GF-D8 (cell line): ENCODE measurements around the gene VSIG2.
"Not testable (repeated sequence)": the region's sequence is repeated elsewhere in the genome, so short reads cannot be mapped to it uniquely, and the experiment has no call there.

Experiments used
- DNase-seq: peaks from one replicate; lab custom pipeline; 2025; lab: John Stamatoyannopoulos, UW

The VSIG2 gene, protein sequence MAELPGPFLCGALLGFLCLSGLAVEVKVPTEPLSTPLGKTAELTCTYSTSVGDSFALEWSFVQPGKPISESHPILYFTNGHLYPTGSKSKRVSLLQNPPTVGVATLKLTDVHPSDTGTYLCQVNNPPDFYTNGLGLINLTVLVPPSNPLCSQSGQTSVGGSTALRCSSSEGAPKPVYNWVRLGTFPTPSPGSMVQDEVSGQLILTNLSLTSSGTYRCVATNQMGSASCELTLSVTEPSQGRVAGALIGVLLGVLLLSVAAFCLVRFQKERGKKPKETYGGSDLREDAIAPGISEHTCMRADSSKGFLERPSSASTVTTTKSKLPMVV

DNA sequence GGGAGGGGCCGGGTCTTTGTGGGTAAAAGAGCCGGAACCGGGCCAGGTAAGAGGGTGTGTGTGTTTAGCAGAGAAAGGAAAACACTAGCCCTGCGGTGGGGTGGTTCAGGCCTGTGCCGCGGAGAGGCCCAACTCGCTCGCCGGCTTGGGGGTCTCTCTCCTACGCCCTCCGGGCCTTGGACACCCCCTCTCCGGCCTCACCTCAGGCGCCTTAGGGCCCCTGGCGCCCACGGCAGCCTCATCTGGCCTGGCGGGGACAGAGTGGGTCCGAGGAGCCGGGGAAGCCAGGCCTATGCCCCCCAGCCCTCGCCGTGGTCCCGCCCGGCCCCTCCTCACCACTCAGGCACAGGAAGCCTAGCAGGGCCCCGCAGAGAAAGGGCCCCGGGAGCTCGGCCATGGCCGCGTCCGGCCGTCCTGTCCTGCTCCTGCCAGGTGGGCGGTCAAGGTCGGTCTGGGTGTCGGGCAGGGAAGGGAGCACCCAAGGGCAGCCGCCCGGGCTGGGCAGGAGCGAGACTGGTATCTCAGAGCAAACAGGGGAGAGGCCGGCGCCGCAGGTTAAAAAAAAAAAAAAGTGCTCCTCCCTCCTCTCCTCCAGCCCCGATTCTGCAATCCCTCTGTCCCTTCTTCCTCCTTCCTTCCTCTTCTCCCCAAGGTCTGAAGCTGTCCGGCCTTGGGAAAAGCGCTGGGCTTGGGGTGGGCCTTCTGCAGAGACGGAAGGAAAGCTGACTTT is at the start of gene VSIG2:
VSIG2 (minus strand) TSS at position 515 of the 730 bp plus-strand sequence; CDS start at position 397, 118 bp downstream.
- DNase-seq = no peak

DNA sequence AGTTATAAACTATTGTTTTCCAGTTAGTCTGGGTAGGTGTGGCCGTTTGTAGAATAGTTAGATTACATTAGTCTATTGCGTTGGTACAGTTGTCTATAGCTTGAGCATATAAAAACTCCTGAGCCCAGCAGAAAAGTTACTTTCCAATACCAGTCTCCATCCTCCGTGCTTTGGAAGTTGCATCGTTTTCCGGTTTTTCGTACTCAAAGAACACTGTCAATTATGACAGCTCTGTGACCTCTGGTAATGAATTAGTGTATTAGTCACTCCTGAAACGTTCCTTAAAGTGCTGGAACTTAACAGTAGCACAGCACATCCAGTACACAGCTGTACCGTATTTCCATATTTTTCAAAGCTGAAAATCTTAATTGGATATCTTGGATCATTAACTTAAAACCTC is 49.0 kb upstream of the VSIG2 start:
- no peak for DNase-seq

GRCh38 chr11:124800226-124800929 is 48.3 kb upstream of the VSIG2 start, which contains the start of gene MSANTD2:
Gene MSANTD2, minus strand, starts transcription at chr11:124800406. Its CDS starts 26 bp downstream, at chr11:124800380.
- peak; percentile 65 for DNase-seq

DNA sequence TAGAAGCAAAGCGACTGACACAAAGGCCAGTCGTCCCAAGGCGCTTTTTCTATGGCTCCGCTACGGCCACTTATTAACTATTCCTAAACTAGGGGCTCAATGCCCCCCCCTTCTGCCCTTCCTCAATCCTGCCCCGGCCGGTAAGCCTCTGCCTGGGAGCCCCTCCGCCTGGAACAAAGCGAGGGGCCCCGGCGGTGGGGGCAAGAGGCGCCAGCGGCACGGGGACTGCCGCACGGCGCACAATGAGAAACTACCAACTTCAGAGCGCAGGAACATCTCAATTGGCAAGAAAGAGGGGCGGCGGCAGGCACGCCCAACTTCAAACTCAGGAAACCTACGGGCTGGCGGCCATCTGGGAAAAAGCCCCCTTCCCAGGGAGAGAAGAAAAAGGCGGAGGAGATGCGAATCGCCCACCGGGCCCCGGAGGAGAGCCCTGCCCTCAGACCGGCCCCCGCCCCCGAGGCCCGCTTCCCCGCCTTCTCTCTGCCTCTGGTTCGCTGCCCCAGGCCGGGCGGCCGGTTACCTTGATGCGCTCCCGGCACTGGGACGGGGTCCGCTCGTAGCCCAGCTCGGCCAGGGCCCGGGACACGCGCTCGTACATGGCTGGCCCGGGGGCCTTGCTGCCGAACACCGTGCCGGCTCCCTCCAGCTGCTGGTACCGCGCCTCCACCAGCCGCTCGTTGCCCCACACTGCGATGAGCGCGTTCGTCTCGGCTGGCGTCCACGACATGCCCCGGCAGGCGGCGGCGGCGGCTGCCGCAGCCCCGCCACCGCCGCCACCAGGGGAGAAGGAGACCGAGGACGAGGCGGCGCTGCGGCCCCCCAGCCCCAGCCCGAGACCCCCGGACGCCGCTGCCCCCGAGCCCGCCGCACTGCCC is 47.5 kb upstream of the VSIG2 start:
- DNase-seq = peak; percentile 58

GRCh38 chr11:124798991-124799347 is 46.9 kb upstream of the VSIG2 start:
- no peak for DNase-seq

- no peak for DNase-seq
Measured at GRCh38 chr11:124796312-124796711, 44.3 kb upstream of the VSIG2 start.

DNA sequence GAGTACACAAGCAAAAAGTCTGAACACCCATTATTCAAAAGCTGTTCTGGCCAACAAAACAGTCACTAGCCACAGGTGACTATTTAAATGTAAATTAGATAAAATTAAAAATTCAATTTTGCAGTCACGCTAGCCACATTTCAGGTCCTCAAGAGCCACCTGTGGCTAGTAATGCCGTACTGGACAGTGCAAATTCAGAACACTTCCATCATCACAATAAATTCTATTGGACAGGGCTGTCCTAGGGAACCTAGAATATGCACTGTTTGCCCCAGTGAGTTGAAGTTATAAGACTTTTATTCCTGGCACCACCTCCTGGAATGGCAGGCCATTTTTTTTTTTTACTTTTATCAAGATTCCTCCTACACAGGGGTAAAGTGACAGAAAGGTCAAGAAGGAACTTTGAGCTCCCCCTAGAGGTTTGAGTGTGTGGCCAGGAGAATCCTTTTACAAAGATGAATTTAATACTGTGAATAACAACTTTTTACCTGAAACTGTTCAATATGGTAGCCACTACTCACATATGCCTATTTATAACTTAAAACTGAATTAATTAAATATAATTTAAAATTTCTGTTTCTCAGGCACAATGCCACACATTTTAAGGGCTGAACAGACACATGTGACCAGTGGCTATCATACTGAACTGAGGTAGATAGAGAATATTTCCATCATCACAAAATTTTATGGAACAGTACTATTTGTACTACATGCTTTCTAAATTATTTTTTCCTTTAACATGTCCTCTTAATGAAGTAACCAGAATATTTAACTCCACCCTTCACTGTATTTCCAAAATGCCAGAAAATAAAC is 41.6 kb upstream of the VSIG2 start:
- peak; percentile 82 for DNase-seq

DNA sequence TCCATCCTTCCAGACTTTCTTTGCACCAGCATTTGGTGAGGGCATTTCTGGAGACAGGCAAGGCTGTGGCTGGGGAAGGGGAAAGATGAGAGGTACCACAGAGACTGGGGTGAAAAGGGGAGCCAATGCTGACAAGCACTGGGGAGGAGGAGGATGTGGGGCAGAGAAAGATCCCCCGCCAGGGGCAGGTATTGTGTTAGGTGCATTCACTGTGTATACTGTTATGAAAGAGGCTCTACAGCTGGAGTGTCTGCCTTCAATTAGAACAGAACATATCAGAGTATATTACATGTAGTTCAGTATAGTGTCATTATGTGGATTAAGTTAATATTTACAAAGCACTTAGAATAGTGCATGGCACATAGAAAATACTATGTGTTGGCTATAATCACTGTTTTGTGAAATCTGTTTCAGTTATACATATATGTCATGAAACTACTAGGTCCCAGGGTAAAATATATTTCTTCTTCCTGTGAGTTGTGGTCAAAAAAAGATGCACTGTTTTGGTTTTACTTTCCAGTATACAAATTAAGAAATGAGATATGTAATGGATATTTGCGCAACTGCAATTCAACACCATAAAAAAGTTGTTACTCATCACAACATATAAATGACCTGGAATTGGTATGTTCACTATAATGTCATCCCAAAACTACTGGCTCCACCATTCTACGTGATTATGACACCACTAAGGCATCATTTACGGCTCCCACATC is 39.7 kb upstream of the VSIG2 start:
- DNase-seq = no peak

GRCh38 chr11:124788521-124788920 is 36.5 kb upstream of the VSIG2 start:
- DNase-seq = no peak

GRCh38 chr11:124784051-124784450 is 32.0 kb upstream of the VSIG2 start:
- DNase-seq = no peak

GRCh38 chr11:124783002-124783401 is 30.9 kb upstream of the VSIG2 start:
- no peak for DNase-seq

- DNase-seq = no peak
Measured at GRCh38 chr11:124779568-124779967, 27.5 kb upstream of the VSIG2 start.

- DNase-seq = no peak
Measured at GRCh38 chr11:124778281-124778680, 26.2 kb upstream of the VSIG2 start.

GRCh38 chr11:124776865-124777645 is 25.0 kb upstream of the VSIG2 start:
- DNase-seq = peak; percentile 77

- not testable (repeated sequence) for DNase-seq
Measured at GRCh38 chr11:124770959-124771358, 18.9 kb upstream of the VSIG2 start.

- DNase-seq = no peak
Measured at GRCh38 chr11:124769806-124770774, 18.0 kb upstream of the VSIG2 start.

DNA sequence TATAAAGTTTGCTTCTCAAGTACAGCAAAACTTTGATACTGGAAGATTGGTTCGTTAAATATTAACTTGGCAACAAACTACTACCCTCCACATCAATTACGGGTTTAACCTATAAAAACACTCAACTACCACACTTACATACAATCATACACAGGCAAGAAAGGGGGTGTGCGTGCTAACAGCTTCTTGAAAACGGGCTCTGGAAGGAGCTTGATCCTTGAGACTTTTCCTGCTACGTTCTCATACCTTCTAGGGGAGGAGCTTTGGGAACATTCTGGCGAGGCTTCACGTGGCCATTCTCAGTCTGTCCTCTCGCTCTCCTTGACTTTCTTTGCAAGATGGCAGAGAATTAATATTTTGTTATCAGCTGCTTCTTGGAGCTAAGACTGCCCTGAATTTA is 16.9 kb upstream of the VSIG2 start:
- DNase-seq = no peak

DNA sequence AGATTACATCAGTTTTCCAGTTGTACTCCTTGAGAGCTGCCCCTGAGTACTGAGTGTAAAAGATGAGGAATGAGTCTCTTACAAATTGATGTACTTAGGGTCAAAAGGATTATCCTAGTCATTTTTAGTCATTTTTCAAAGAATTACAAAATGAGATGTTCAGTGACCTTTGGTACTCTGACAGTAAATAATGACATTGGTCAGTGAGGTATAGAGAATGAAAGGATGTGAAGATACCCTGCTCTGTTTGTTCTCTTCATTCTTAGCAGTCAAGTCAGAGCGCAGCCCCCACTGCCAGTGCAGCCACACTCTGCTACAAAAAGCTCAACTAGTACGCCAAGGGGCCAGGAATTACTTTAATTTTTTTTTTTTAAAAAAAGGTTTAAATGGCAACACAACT is 14.1 kb upstream of the VSIG2 start:
- no peak for DNase-seq
